Measurements from ENCODE around the gene USF2. TPM values are rescaled to one million over a fixed set of nuclear protein-coding genes. Genes with fewer than 3 reads are reported as not detected.

USF2 gene
- total RNA-seq, 2 donors from 2014 or later: 90.4 to 143 TPM

DNA sequence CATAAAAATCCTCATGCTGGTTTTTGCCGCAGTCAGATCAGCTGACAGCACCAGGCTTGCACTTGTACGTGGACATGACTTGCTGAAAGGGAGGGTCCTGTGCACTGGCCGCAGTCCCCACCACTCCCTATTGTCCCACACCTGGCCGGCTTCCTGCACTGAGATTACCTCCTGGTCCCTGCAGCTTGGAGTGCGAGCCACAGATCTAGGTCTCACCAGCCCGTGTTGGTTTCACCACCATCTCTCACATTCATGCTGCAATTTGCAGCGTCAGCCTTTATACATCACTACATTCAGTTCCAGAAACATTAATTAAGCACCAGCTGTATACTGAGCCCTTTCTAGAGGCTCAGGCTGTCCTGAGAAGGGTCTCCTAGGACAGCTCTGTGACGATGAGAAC is 45.3 kb downstream of the USF2 start:
- H3K27me3 ChIP-seq (replicated peaks; ENCODE audit: insufficient read depth): no peaks in the 10 kb centered on the region

DNA sequence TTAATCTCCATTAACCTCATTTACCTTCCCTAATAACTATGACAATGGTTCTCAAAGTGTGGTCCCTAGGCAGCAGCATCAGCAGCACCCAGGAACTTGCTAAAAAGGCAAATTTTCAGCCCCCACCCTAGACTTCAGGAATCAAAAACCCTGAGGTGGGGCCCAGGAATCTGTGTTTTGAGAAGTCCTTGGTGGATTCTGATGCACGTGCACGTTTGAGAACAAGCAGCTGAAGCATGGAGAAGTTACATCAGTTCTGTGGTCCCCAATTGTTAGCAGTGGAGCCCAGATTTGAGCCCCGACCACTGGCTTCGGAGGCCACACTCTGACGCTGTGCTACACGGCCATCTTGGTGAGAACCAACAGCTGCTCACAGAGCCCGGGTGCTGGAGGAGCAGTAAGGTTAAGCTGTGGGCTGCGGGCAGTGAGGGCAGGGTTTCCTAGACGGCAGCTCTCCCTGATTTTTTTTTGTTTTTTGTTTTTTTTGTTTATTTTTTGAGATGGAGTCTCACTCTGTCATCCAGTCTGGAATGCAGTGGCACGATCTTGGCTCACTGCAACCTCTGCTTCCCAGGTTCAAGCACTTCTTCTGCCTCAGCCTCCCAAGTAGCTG is 46.2 kb downstream of the USF2 start:
- Histone ChIP-seq H3K9me3 (no peaks in the 10 kb centered on the region), H3K4me1 (ENCODE audit: control insufficient read depth in 1 of 2, low read depth in 2 of 2) (no peaks in the 10 kb centered on the region), H3K27me3 (replicated peaks; ENCODE audit: insufficient read depth) (no peaks in the 10 kb centered on the region), H3K4me3 (no peak overlapping the region), H3K27ac (no peak overlapping the region), H3K36me3 (no peaks in the 10 kb centered on the region)
- TF ChIP-seq, protein P1, sequence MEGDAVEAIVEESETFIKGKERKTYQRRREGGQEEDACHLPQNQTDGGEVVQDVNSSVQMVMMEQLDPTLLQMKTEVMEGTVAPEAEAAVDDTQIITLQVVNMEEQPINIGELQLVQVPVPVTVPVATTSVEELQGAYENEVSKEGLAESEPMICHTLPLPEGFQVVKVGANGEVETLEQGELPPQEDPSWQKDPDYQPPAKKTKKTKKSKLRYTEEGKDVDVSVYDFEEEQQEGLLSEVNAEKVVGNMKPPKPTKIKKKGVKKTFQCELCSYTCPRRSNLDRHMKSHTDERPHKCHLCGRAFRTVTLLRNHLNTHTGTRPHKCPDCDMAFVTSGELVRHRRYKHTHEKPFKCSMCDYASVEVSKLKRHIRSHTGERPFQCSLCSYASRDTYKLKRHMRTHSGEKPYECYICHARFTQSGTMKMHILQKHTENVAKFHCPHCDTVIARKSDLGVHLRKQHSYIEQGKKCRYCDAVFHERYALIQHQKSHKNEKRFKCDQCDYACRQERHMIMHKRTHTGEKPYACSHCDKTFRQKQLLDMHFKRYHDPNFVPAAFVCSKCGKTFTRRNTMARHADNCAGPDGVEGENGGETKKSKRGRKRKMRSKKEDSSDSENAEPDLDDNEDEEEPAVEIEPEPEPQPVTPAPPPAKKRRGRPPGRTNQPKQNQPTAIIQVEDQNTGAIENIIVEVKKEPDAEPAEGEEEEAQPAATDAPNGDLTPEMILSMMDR (IDR thresholded peaks at IDR 0.05): no peak
- DNase-seq (ENCODE audit: low spot score) (no peak), ATAC-seq (ENCODE audit: insufficient number of reproducible peaks, low FRiP score, low read depth) (no peak)

More for the DNA sequence above, 45.3 kb downstream of the USF2 start:
- no peak for DNase-seq (ENCODE audit: low spot score)
- no peak for ATAC-seq (ENCODE audit: insufficient number of reproducible peaks, low FRiP score, low read depth)
- H3K4me3 ChIP-seq: no peak overlapping the region
- TF ChIP-seq, protein P1 (IDR thresholded peaks at IDR 0.05): no peak
- H3K36me3 ChIP-seq: no peaks in the 10 kb centered on the region
- no peaks in the 10 kb centered on the region for H3K4me1 ChIP-seq (ENCODE audit: control insufficient read depth in 1 of 2, low read depth in 2 of 2)
- H3K27ac ChIP-seq: no peak overlapping the region
- no peaks in the 10 kb centered on the region for H3K9me3 ChIP-seq

DNA sequence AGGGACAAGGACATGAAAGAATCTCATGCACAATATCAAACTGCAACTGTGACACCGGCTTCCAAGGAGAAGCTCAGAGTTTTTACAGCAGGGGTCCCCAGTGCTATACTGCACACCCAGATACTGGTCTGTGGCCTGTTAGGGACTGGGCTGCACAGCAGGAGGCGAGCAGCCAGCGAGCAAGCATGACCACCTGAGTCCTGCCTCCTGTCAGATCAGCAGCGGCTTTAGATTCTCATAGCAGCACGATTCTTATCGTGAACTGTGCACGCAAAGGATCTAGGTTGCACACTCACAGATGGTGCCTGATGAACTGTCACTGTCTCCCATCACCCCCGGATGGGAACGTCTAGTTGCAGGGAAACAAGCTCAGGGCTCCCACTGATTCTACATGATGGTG is 47.1 kb downstream of the USF2 start:
- ATAC-seq (ENCODE audit: insufficient number of reproducible peaks, low FRiP score, low read depth) (no peak), DNase-seq (ENCODE audit: low spot score) (no peak)
- H3K4me3 ChIP-seq: no peak overlapping the region
- TF ChIP-seq, protein P1 (IDR thresholded peaks at IDR 0.05): no peak
- no peaks in the 10 kb centered on the region for H3K36me3 ChIP-seq
- no peaks in the 10 kb centered on the region for H3K27me3 ChIP-seq (replicated peaks; ENCODE audit: insufficient read depth)
- no peaks in the 10 kb centered on the region for H3K9me3 ChIP-seq
- H3K4me1 ChIP-seq (ENCODE audit: control insufficient read depth in 1 of 2, low read depth in 2 of 2): no peaks in the 10 kb centered on the region
- H3K27ac ChIP-seq: no peak overlapping the region

DNA sequence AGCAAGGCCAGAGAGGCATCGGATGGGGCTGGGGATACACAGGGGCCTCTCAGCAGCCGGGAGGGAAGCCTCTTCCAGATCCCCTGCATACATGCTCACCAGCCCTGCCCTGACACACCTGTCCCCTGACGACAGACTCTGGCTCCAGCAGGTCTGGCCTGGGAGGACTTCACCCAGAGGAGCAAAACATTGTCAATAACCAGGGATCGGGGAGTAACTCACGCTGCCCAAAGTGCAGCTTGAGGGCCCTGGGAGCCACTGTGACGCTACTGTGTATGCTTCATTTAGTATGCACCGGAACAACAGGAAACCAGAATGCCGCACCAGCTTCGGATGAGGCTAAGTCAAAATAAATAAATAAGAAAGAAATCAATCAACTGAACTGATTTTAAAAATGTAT is 47.8 kb downstream of the USF2 start:
- TF ChIP-seq, protein P1 (IDR thresholded peaks at IDR 0.05): no peak
- H3K27ac ChIP-seq: no peak overlapping the region
- ATAC-seq (ENCODE audit: insufficient number of reproducible peaks, low FRiP score, low read depth): no peak
- no peak overlapping the region for H3K4me3 ChIP-seq
- H3K4me1 ChIP-seq (ENCODE audit: control insufficient read depth in 1 of 2, low read depth in 2 of 2): no peaks in the 10 kb centered on the region
- DNase-seq (ENCODE audit: low spot score): no peak
- no peaks in the 10 kb centered on the region for H3K9me3 ChIP-seq
- no peaks in the 10 kb centered on the region for H3K27me3 ChIP-seq (replicated peaks; ENCODE audit: insufficient read depth)
- no peaks in the 10 kb centered on the region for H3K36me3 ChIP-seq

DNA sequence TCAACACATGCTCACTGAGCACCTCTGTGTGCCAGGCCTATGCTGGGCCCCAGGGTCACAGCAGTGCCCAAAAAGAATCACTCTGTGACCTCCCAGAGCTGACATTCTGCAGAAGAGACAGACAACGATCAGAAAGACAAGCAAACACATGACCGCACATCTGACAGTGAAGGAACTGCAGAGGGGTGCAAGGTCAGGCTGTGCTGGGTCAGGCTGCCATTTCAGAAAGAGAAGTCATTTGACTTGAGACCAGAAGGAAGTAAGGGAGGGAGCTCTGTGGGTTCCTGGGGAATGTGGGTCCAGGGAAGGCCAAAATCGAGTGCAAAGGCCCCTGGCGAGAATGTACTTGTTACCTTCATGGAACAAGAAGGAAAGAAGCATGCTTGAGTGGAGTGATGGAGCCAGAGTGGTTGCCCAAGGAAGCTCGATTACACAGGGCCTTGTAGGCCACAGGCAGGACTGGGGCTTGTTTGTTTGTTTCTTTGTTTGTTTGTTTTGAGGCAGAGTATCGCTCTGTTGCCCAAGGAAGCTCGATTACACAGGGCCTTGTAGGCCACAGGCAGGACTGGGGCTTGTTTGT is 48.8 kb downstream of the USF2 start:
- Histone ChIP-seq H3K27me3 (replicated peaks; ENCODE audit: insufficient read depth) (no peaks in the 10 kb centered on the region), H3K9me3 (peaks cover 6% of the 10 kb centered on the region), H3K27ac (no peak overlapping the region), H3K36me3 (no peaks in the 10 kb centered on the region), H3K4me3 (no peak overlapping the region), H3K4me1 (ENCODE audit: control insufficient read depth in 1 of 2, low read depth in 2 of 2) (no peaks in the 10 kb centered on the region)
- no peak for DNase-seq (ENCODE audit: low spot score)
- ATAC-seq (ENCODE audit: insufficient number of reproducible peaks, low FRiP score, low read depth): no peak
- TF ChIP-seq, protein P1 (IDR thresholded peaks at IDR 0.05): no peak

Data from thoracic aorta (tissue), 2 donors.